ENCODE results near the gene ZNF622.

Gene ZNF622

GRCh38 chr5:16414861-16415260, 50.7 kb downstream of the ZNF622 start:
- no peaks in the 10 kb centered on the region for H3K9me3 ChIP-seq (ENCODE audit: insufficient read depth, low read length)
- H3K27ac ChIP-seq (ENCODE audit: low read length): no peak overlapping the region
- no peaks in the 10 kb centered on the region for H3K27me3 ChIP-seq (ENCODE audit: low read depth, low read length)
- no peak overlapping the region for H3K4me2 ChIP-seq (ENCODE audit: low read length)
- TF ChIP-seq, protein P1, sequence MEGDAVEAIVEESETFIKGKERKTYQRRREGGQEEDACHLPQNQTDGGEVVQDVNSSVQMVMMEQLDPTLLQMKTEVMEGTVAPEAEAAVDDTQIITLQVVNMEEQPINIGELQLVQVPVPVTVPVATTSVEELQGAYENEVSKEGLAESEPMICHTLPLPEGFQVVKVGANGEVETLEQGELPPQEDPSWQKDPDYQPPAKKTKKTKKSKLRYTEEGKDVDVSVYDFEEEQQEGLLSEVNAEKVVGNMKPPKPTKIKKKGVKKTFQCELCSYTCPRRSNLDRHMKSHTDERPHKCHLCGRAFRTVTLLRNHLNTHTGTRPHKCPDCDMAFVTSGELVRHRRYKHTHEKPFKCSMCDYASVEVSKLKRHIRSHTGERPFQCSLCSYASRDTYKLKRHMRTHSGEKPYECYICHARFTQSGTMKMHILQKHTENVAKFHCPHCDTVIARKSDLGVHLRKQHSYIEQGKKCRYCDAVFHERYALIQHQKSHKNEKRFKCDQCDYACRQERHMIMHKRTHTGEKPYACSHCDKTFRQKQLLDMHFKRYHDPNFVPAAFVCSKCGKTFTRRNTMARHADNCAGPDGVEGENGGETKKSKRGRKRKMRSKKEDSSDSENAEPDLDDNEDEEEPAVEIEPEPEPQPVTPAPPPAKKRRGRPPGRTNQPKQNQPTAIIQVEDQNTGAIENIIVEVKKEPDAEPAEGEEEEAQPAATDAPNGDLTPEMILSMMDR (IDR thresholded peaks at IDR 0.05; ENCODE audit: low read depth, low read length): no peak
- no peak for TF ChIP-seq EZH2phosphoT487 (IDR thresholded peaks at IDR 0.05; ENCODE audit: low read depth)
- H3K4me1 ChIP-seq (ENCODE audit: low read length): no peaks in the 10 kb centered on the region
- H4K20me1 ChIP-seq (ENCODE audit: insufficient read depth, low read length): no peaks in the 10 kb centered on the region
- no peak overlapping the region for H2AFZ ChIP-seq (ENCODE audit: low read depth, low read length)
- H3K79me2 ChIP-seq (ENCODE audit: low read length): no peaks in the 10 kb centered on the region
- no peaks in the 10 kb centered on the region for H3K36me3 ChIP-seq (replicated peaks; ENCODE audit: low read depth, low read length)
- no peak overlapping the region for H3K9ac ChIP-seq (ENCODE audit: low read length)
- no peak overlapping the region for H3K4me3 ChIP-seq (ENCODE audit: low read length)

- Histone ChIP-seq H2AFZ (ENCODE audit: low read depth, low read length) (no peak overlapping the region), H3K36me3 (replicated peaks; ENCODE audit: low read depth, low read length) (no peaks in the 10 kb centered on the region), H4K20me1 (ENCODE audit: insufficient read depth, low read length) (no peaks in the 10 kb centered on the region), H3K4me2 (ENCODE audit: low read length) (no peak overlapping the region), H3K9ac (ENCODE audit: low read length) (no peak overlapping the region), H3K79me2 (ENCODE audit: low read length) (no peaks in the 10 kb centered on the region), H3K9me3 (ENCODE audit: insufficient read depth, low read length) (no peaks in the 10 kb centered on the region), H3K27me3 (ENCODE audit: low read depth, low read length) (no peaks in the 10 kb centered on the region), H3K27ac (ENCODE audit: low read length) (no peak overlapping the region), H3K4me3 (ENCODE audit: low read length) (no peak overlapping the region), H3K4me1 (ENCODE audit: low read length) (no peaks in the 10 kb centered on the region)
- TF ChIP-seq, protein P1 (IDR thresholded peaks at IDR 0.05; ENCODE audit: low read depth, low read length): no peak
- TF ChIP-seq EZH2phosphoT487 (IDR thresholded peaks at IDR 0.05; ENCODE audit: low read depth): no peak
Measured at GRCh38 chr5:16413166-16413860, 52.3 kb downstream of the ZNF622 start.

GRCh38 chr5:16412556-16412955, 53.0 kb downstream of the ZNF622 start:
- no peaks in the 10 kb centered on the region for H3K36me3 ChIP-seq (replicated peaks; ENCODE audit: low read depth, low read length)
- H3K27ac ChIP-seq (ENCODE audit: low read length): no peak overlapping the region
- H3K79me2 ChIP-seq (ENCODE audit: low read length): no peaks in the 10 kb centered on the region
- H3K4me3 ChIP-seq (ENCODE audit: low read length): no peak overlapping the region
- H3K4me1 ChIP-seq (ENCODE audit: low read length): no peaks in the 10 kb centered on the region
- no peak overlapping the region for H3K4me2 ChIP-seq (ENCODE audit: low read length)
- no peaks in the 10 kb centered on the region for H4K20me1 ChIP-seq (ENCODE audit: insufficient read depth, low read length)
- H2AFZ ChIP-seq (ENCODE audit: low read depth, low read length): no peak overlapping the region
- TF ChIP-seq EZH2phosphoT487 (IDR thresholded peaks at IDR 0.05; ENCODE audit: low read depth): no peak
- TF ChIP-seq, protein P1 (IDR thresholded peaks at IDR 0.05; ENCODE audit: low read depth, low read length): no peak
- no peak overlapping the region for H3K9ac ChIP-seq (ENCODE audit: low read length)
- H3K9me3 ChIP-seq (ENCODE audit: insufficient read depth, low read length): no peaks in the 10 kb centered on the region
- no peaks in the 10 kb centered on the region for H3K27me3 ChIP-seq (ENCODE audit: low read depth, low read length)

GRCh38 chr5:16411741-16412455, 53.7 kb downstream of the ZNF622 start:
- H3K4me2 ChIP-seq (ENCODE audit: low read length): no peak overlapping the region
- H3K4me3 ChIP-seq (ENCODE audit: low read length): no peak overlapping the region
- no peaks in the 10 kb centered on the region for H3K79me2 ChIP-seq (ENCODE audit: low read length)
- no peaks in the 10 kb centered on the region for H3K9me3 ChIP-seq (ENCODE audit: insufficient read depth, low read length)
- no peak overlapping the region for H3K9ac ChIP-seq (ENCODE audit: low read length)
- H3K27ac ChIP-seq (ENCODE audit: low read length): no peak overlapping the region
- no peak for TF ChIP-seq EZH2phosphoT487 (IDR thresholded peaks at IDR 0.05; ENCODE audit: low read depth)
- TF ChIP-seq, protein P1 (IDR thresholded peaks at IDR 0.05; ENCODE audit: low read depth, low read length): no peak
- no peaks in the 10 kb centered on the region for H3K36me3 ChIP-seq (replicated peaks; ENCODE audit: low read depth, low read length)
- H3K27me3 ChIP-seq (ENCODE audit: low read depth, low read length): no peaks in the 10 kb centered on the region
- no peak overlapping the region for H2AFZ ChIP-seq (ENCODE audit: low read depth, low read length)
- H3K4me1 ChIP-seq (ENCODE audit: low read length): no peaks in the 10 kb centered on the region
- no peaks in the 10 kb centered on the region for H4K20me1 ChIP-seq (ENCODE audit: insufficient read depth, low read length)
